ENCODE measurements around the gene USP17L11. TPM values are rescaled to one million over a fixed set of nuclear protein-coding genes. Genes with fewer than 3 reads are reported as not detected.
"Not testable (repeated sequence)": the region's sequence is repeated elsewhere in the genome, so short reads cannot be mapped to it uniquely, and the experiment has no call there.

USP17L11 gene
- total RNA-seq, 1 donor from 2014 or later = not detected

DNA sequence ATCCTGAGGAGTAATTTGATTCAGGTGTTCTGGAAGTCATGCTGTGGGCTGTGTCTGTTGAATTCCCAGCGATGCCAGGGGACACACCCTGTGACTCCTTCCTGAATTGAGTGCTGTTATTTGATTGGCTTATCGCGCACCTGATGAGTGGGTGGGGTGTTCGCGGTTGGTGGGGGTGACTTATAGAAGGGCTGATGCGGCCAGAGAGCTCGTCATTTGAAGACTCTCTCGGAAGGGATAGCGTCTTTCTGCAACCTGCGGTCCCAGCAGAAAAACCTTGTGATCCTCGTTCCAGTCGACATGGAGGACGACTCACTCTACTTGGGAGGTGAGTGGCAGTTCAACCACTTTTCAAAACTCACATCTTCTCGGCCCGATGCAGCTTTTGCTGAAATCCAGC, 42.6 kb downstream of the USP17L11 start, which contains the start of gene USP17L20:
Gene USP17L20 (plus strand): TSS at position 301 of the 400 bp plus-strand sequence. CDS start 0 bp downstream, at position 301.
- H3K27me3 Mint-ChIP-seq; DNase-seq (ENCODE audit: extremely low spot score, unreplicated experiment); H3K27ac Mint-ChIP-seq; H3K36me3 Mint-ChIP-seq; H3K4me1 Mint-ChIP-seq (ENCODE audit: unreplicated experiment); H3K9me3 Mint-ChIP-seq; H3K4me3 Mint-ChIP-seq: not testable (repeated sequence)

DNA sequence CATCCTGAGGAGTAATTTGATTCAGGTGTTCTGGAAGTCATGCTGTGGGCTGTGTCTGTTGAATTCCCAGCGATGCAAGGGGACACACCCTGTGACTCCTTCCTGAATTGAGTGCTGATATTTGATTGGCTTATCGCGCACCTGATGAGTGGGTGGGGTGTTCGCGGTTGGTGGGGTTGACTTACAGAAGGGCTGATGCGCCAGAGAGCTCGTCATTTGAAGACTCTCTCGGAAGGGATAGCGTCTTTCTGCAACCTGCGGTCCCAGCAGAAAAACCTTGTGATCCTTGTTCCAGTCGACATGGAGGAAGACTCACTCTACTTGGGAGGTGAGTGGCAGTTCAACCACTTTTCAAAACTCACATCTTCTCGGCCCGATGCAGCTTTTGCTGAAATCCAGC, 47.4 kb downstream of the USP17L11 start, which contains the start of gene USP17L21:
Gene USP17L21 (plus strand): TSS at position 301 of the 400 bp plus-strand sequence. CDS start 0 bp downstream, at position 301.
- not testable (repeated sequence) for H3K9me3 Mint-ChIP-seq; H3K4me1 Mint-ChIP-seq (ENCODE audit: unreplicated experiment); DNase-seq (ENCODE audit: extremely low spot score, unreplicated experiment); H3K27me3 Mint-ChIP-seq; H3K27ac Mint-ChIP-seq; H3K4me3 Mint-ChIP-seq; H3K36me3 Mint-ChIP-seq

Other genes starting within 250 kb of the USP17L11 start
- not detected in 2 replicates for gene FAM90A26, start 45.0 kb upstream of the USP17L11 start, total RNA-seq (ENCODE audit: low replicate concordance)
- gene USP17L10, start 4.7 kb upstream of the USP17L11 start, total RNA-seq (ENCODE audit: low replicate concordance) = not detected in 2 replicates
- gene USP17L12, start 4.7 kb downstream of the USP17L11 start, total RNA-seq (ENCODE audit: low replicate concordance) = not detected in 2 replicates
- not detected in 2 replicates for gene USP17L13, start 9.5 kb downstream of the USP17L11 start, total RNA-seq (ENCODE audit: low replicate concordance)
- not detected in 2 replicates for gene USP17L15, start 19.0 kb downstream of the USP17L11 start, total RNA-seq (ENCODE audit: low replicate concordance)
- not detected in 2 replicates for gene USP17L17, start 28.5 kb downstream of the USP17L11 start, total RNA-seq (ENCODE audit: low replicate concordance)
- gene USP17L18, start 33.2 kb downstream of the USP17L11 start, total RNA-seq (ENCODE audit: low replicate concordance) = not detected in 2 replicates
- gene USP17L19, start 38.0 kb downstream of the USP17L11 start, total RNA-seq (ENCODE audit: low replicate concordance) = not detected in 2 replicates
- gene USP17L20, start 42.7 kb downstream of the USP17L11 start, total RNA-seq (ENCODE audit: low replicate concordance) = not detected in 2 replicates
- gene USP17L21, start 47.5 kb downstream of the USP17L11 start, total RNA-seq (ENCODE audit: low replicate concordance) = not detected in 2 replicates
- gene USP17L22, start 52.2 kb downstream of the USP17L11 start, total RNA-seq (ENCODE audit: low replicate concordance) = not detected in 2 replicates
- not detected in 2 replicates for gene USP17L24, start 109.8 kb downstream of the USP17L11 start, total RNA-seq (ENCODE audit: low replicate concordance)
- gene USP17L25, start 114.5 kb downstream of the USP17L11 start, total RNA-seq (ENCODE audit: low replicate concordance) = not detected in 2 replicates
- gene USP17L26, start 119.3 kb downstream of the USP17L11 start, total RNA-seq (ENCODE audit: low replicate concordance) = not detected in 2 replicates
- gene USP17L5, start 124.0 kb downstream of the USP17L11 start, total RNA-seq (ENCODE audit: low replicate concordance) = not detected in 2 replicates
- gene USP17L27, start 128.7 kb downstream of the USP17L11 start, total RNA-seq (ENCODE audit: low replicate concordance) = not detected in 2 replicates
- not detected in 2 replicates for gene USP17L28, start 133.5 kb downstream of the USP17L11 start, total RNA-seq (ENCODE audit: low replicate concordance)
- not detected in 2 replicates for gene USP17L29, start 138.2 kb downstream of the USP17L11 start, total RNA-seq (ENCODE audit: low replicate concordance)
- gene USP17L30, start 147.7 kb downstream of the USP17L11 start, total RNA-seq (ENCODE audit: low replicate concordance) = not detected in 2 replicates
- gene DEFB131A, start 229.0 kb downstream of the USP17L11 start, total RNA-seq (ENCODE audit: low replicate concordance) = not detected in 2 replicates